SIG-M5 (cell line): ENCODE data around the gene ZNF699.
"Not testable (repeated sequence)": the region's sequence is repeated elsewhere in the genome, so short reads cannot be mapped to it uniquely, and the experiment has no call there.

Experiments used
- DNase-seq: peaks from one replicate; lab custom pipeline; 2025; lab: John Stamatoyannopoulos, UW

The ZNF699 gene

GRCh38 chr19:9289231-9289884, 20.3 kb downstream of the ZNF699 start:
- DNase-seq, result no peak

- DNase-seq, result not testable (repeated sequence)
These were observed 26.2 kb downstream of the ZNF699 start for GRCh38 chr19:9283485-9283884.

- DNase-seq, result no peak
These were observed 58.4 kb downstream of the ZNF699 start for GRCh38 chr19:9251236-9251635.

GRCh38 chr19:9250630-9251029, 59.0 kb downstream of the ZNF699 start, which contains the start of gene OR7E24:
TSS of gene OR7E24 (plus strand) at chr19:9250930. CDS start at chr19:9251044, 114 bp downstream.
- no peak for DNase-seq
